ENCODE measurements around the gene ATP6V0E1. TPM values are rescaled to one million over a fixed set of nuclear protein-coding genes. Genes with fewer than 3 reads are reported as not detected.
"Not testable (repeated sequence)": the region's sequence is repeated elsewhere in the genome, so short reads cannot be mapped to it uniquely, and the experiment has no call there.

Gene ATP6V0E1
- total and polyA plus RNA-seq, 11 donors, result 127 to 242 (median 204) TPM

GRCh38 chr5:173041881-173042762, 58.6 kb downstream of the ATP6V0E1 start:
- Histone ChIP-seq H3K4me1 (peaks cover 0 to 5% (median 0%) of the 10 kb centered on the region in 12 donors), H3K27ac (no peak overlapping the region), H3K9me3 (no peaks in the 10 kb centered on the region), H3K27me3 (no peaks in the 10 kb centered on the region), H3K36me3 (no peaks in the 10 kb centered on the region), H3K4me3 (no peak overlapping the region)
- DNase-seq (no peak), ATAC-seq (peak in 1 of 4 donors; percentile 38)
- TF ChIP-seq POLR2A (IDR thresholded peaks at IDR 0.05) (no peak), CTCF (IDR thresholded peaks at IDR 0.05) (no peak)
- 81 to 94% (median 89%) methylated on average over 7 of the region's 7 CpGs for WGBS, 4 donors
- intact Hi-C loops (cut with DNase I), result no loop called here

DNA sequence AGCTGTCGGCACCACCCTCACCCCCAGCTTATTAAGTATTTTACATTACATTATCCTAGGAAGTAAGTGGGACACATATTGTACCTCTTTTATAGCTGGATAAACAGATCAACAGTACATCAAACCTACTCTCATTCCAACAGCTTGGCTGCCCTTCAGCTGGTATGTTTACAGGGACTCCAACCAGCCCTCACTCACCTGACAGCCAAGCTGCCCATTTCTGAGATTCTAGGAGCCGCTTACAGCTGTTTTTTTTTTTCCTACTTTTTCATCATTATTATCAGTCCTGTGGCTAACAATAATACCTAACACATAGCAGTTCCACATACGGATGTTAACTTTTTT, 59.2 kb downstream of the ATP6V0E1 start:
- H3K27ac ChIP-seq, result no peak overlapping the region
- intact Hi-C loops (cut with DNase I), result no loop called here
- H3K27me3 ChIP-seq, result no peaks in the 10 kb centered on the region
- 89 to 93% (median 89%) methylated on average over 3 of the region's 3 CpGs for WGBS, 4 donors
- ATAC-seq (no peak), DNase-seq (no peak)
- no peak overlapping the region for H3K4me3 ChIP-seq
- no peak for TF ChIP-seq POLR2A (IDR thresholded peaks at IDR 0.05)
- TF ChIP-seq CTCF (IDR thresholded peaks at IDR 0.05), result no peak
- H3K4me1 ChIP-seq, result no peaks in the 10 kb centered on the region
- H3K36me3 ChIP-seq, result no peaks in the 10 kb centered on the region
- no peaks in the 10 kb centered on the region for H3K9me3 ChIP-seq

DNA sequence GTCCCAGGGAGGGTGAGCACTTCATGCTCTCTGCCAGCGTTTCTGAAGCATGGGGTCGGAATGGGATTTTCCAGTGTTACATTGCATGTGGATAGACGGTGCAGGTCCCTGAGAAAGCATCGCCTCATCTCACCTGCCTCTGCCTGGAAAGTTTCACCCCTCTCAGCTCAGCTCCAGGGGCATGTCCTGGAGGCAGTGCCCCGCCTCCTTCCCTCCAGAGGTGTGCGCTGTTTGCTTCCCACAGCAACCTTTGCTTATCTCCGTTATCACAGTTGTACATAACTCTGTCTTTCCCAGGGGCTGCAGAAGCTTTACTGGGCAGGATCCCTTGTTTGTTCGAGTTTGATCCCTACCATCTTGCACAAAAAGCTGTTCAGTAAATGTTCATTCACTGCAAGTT, 61.9 kb downstream of the ATP6V0E1 start:
- Histone ChIP-seq H3K4me3 (no peak overlapping the region), H3K36me3 (no peaks in the 10 kb centered on the region), H3K27ac (no peak overlapping the region), H3K9me3 (no peaks in the 10 kb centered on the region), H3K27me3 (no peaks in the 10 kb centered on the region), H3K4me1 (no peaks in the 10 kb centered on the region)
- intact Hi-C loops (cut with DNase I), result no loop called here
- DNase-seq (peak in 1 of 5 donors; percentile 6), ATAC-seq (no peak)
- TF ChIP-seq CTCF (IDR thresholded peaks at IDR 0.05) (no peak), POLR2A (IDR thresholded peaks at IDR 0.05) (no peak)
- 51 to 57% (median 53%) methylated on average over 8 of the region's 8 CpGs for WGBS, 4 donors

- H3K27ac ChIP-seq; ATAC-seq; H3K36me3 ChIP-seq; H3K27me3 ChIP-seq; H3K4me1 ChIP-seq; H3K9me3 ChIP-seq; intact Hi-C loops (cut with DNase I); H3K4me3 ChIP-seq: not testable (repeated sequence)
- WGBS, 4 donors, result 67 to 80% (median 72%) methylated on average over 12 of the region's 12 CpGs
- peak in 1 of 5 donors; percentile 10 for DNase-seq
Observed at GRCh38 chr5:173047096-173047837, 63.7 kb downstream of the ATP6V0E1 start.
